ENCODE data around the gene MYRIP. TPM values are rescaled to one million over a fixed set of nuclear protein-coding genes. Genes with fewer than 3 reads are reported as not detected.

The MYRIP gene
- total RNA-seq, 1 experiment from 2014 or later: 1.6 TPM

DNA sequence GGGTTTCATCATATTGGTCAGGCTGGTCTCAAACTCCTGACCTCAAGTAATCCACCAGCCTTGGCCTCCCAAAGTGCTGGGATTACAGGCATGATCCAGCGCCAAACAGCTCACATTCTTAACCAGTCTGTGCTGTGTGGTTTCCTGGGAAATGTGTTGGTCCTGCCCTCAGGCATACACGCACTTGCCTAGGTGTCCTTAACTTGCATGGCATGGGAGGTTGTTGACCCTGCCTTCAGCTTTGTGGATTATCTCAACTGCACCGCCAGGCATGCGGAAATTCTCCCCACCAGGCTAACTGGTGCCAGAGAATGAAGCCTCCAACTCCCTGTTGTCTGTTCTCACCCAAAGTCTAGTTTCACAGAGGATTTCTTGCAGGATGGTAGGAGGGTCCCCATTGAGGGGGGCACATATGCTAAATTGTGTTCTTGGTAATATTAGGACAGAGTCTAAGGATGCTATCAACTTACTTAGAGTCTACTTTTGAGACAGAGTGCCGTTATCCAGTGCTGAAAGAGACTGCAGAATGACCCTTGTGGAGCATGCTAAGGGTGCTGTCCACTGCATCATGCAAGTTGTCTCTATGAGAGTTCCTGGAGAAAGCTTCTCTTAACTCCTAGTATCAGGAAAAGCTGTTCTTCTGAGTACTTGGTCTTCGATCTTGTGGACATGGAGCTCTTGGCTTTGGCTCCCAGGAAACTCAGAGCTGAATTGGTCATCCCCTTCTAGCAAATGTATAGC, 438.5 kb downstream of the MYRIP start:
- ChIA-PET POLR2A (no interaction called here), CTCF (interaction anchor here (1.2 to 1.8 kb wide), 2 partner anchors 10 to 61 kb away, joined by 3 to 4 read pairs; no protein-coding TSS in a partner anchor)
- ATAC-seq: no peak
- no peak for DNase-seq (ENCODE audit: low spot score)
- Mint-ChIP-seq H3K4me3 (no peak overlapping the region), H3K4me1 (peaks cover 5% of the 10 kb centered on the region; the same call in 1 of the 2 replicates), H3K27ac (no peak overlapping the region), H3K27me3 (ENCODE audit: low read depth) (no peaks in the 10 kb centered on the region), H3K9me3 (no peaks in the 10 kb centered on the region), H3K36me3 (no peaks in the 10 kb centered on the region)
- TF ChIP-seq, protein P1, sequence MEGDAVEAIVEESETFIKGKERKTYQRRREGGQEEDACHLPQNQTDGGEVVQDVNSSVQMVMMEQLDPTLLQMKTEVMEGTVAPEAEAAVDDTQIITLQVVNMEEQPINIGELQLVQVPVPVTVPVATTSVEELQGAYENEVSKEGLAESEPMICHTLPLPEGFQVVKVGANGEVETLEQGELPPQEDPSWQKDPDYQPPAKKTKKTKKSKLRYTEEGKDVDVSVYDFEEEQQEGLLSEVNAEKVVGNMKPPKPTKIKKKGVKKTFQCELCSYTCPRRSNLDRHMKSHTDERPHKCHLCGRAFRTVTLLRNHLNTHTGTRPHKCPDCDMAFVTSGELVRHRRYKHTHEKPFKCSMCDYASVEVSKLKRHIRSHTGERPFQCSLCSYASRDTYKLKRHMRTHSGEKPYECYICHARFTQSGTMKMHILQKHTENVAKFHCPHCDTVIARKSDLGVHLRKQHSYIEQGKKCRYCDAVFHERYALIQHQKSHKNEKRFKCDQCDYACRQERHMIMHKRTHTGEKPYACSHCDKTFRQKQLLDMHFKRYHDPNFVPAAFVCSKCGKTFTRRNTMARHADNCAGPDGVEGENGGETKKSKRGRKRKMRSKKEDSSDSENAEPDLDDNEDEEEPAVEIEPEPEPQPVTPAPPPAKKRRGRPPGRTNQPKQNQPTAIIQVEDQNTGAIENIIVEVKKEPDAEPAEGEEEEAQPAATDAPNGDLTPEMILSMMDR (IDR thresholded peaks at IDR 0.05): no peak
- TF ChIP-seq, protein P2, sequence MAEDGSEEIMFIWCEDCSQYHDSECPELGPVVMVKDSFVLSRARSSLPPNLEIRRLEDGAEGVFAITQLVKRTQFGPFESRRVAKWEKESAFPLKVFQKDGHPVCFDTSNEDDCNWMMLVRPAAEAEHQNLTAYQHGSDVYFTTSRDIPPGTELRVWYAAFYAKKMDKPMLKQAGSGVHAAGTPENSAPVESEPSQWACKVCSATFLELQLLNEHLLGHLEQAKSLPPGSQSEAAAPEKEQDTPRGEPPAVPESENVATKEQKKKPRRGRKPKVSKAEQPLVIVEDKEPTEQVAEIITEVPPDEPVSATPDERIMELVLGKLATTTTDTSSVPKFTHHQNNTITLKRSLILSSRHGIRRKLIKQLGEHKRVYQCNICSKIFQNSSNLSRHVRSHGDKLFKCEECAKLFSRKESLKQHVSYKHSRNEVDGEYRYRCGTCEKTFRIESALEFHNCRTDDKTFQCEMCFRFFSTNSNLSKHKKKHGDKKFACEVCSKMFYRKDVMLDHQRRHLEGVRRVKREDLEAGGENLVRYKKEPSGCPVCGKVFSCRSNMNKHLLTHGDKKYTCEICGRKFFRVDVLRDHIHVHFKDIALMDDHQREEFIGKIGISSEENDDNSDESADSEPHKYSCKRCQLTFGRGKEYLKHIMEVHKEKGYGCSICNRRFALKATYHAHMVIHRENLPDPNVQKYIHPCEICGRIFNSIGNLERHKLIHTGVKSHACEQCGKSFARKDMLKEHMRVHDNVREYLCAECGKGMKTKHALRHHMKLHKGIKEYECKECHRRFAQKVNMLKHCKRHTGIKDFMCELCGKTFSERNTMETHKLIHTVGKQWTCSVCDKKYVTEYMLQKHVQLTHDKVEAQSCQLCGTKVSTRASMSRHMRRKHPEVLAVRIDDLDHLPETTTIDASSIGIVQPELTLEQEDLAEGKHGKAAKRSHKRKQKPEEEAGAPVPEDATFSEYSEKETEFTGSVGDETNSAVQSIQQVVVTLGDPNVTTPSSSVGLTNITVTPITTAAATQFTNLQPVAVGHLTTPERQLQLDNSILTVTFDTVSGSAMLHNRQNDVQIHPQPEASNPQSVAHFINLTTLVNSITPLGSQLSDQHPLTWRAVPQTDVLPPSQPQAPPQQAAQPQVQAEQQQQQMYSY (CRISPR knock-in tag; IDR thresholded peaks at IDR 0.05): no peak
- TF ChIP-seq, protein P3, sequence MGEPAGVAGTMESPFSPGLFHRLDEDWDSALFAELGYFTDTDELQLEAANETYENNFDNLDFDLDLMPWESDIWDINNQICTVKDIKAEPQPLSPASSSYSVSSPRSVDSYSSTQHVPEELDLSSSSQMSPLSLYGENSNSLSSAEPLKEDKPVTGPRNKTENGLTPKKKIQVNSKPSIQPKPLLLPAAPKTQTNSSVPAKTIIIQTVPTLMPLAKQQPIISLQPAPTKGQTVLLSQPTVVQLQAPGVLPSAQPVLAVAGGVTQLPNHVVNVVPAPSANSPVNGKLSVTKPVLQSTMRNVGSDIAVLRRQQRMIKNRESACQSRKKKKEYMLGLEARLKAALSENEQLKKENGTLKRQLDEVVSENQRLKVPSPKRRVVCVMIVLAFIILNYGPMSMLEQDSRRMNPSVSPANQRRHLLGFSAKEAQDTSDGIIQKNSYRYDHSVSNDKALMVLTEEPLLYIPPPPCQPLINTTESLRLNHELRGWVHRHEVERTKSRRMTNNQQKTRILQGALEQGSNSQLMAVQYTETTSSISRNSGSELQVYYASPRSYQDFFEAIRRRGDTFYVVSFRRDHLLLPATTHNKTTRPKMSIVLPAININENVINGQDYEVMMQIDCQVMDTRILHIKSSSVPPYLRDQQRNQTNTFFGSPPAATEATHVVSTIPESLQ (CRISPR knock-in tag; IDR thresholded peaks at IDR 0.05): no peak
- TF ChIP-seq ZNF396 (CRISPR knock-in tag; IDR thresholded peaks at IDR 0.05; ENCODE audit: borderline replicate concordance) (no peak), HMGA2 (CRISPR knock-in tag; IDR thresholded peaks at IDR 0.05) (no peak), JAZF1 (CRISPR knock-in tag; IDR thresholded peaks at IDR 0.05) (no peak), MYBL2 (CRISPR knock-in tag; IDR thresholded peaks at IDR 0.05) (no peak), PRRX2 (CRISPR knock-in tag; IDR thresholded peaks at IDR 0.05) (no peak)
- TF ChIP-seq, protein P4, sequence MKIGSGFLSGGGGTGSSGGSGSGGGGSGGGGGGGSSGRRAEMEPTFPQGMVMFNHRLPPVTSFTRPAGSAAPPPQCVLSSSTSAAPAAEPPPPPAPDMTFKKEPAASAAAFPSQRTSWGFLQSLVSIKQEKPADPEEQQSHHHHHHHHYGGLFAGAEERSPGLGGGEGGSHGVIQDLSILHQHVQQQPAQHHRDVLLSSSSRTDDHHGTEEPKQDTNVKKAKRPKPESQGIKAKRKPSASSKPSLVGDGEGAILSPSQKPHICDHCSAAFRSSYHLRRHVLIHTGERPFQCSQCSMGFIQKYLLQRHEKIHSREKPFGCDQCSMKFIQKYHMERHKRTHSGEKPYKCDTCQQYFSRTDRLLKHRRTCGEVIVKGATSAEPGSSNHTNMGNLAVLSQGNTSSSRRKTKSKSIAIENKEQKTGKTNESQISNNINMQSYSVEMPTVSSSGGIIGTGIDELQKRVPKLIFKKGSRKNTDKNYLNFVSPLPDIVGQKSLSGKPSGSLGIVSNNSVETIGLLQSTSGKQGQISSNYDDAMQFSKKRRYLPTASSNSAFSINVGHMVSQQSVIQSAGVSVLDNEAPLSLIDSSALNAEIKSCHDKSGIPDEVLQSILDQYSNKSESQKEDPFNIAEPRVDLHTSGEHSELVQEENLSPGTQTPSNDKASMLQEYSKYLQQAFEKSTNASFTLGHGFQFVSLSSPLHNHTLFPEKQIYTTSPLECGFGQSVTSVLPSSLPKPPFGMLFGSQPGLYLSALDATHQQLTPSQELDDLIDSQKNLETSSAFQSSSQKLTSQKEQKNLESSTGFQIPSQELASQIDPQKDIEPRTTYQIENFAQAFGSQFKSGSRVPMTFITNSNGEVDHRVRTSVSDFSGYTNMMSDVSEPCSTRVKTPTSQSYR (CRISPR knock-in tag; IDR thresholded peaks at IDR 0.05): no peak
- TF ChIP-seq, protein P5, sequence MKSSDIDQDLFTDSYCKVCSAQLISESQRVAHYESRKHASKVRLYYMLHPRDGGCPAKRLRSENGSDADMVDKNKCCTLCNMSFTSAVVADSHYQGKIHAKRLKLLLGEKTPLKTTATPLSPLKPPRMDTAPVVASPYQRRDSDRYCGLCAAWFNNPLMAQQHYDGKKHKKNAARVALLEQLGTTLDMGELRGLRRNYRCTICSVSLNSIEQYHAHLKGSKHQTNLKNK (CRISPR knock-in tag; IDR thresholded peaks at IDR 0.05): no peak
- TF ChIP-seq, protein P6, sequence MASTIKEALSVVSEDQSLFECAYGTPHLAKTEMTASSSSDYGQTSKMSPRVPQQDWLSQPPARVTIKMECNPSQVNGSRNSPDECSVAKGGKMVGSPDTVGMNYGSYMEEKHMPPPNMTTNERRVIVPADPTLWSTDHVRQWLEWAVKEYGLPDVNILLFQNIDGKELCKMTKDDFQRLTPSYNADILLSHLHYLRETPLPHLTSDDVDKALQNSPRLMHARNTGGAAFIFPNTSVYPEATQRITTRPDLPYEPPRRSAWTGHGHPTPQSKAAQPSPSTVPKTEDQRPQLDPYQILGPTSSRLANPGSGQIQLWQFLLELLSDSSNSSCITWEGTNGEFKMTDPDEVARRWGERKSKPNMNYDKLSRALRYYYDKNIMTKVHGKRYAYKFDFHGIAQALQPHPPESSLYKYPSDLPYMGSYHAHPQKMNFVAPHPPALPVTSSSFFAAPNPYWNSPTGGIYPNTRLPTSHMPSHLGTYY (CRISPR knock-in tag; IDR thresholded peaks at IDR 0.05): no peak
- TF ChIP-seq, protein P7, sequence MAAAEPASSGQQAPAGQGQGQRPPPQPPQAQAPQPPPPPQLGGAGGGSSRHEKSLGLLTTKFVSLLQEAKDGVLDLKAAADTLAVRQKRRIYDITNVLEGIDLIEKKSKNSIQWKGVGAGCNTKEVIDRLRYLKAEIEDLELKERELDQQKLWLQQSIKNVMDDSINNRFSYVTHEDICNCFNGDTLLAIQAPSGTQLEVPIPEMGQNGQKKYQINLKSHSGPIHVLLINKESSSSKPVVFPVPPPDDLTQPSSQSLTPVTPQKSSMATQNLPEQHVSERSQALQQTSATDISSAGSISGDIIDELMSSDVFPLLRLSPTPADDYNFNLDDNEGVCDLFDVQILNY (CRISPR knock-in tag; IDR thresholded peaks at IDR 0.05): no peak
- TF ChIP-seq, protein P8, sequence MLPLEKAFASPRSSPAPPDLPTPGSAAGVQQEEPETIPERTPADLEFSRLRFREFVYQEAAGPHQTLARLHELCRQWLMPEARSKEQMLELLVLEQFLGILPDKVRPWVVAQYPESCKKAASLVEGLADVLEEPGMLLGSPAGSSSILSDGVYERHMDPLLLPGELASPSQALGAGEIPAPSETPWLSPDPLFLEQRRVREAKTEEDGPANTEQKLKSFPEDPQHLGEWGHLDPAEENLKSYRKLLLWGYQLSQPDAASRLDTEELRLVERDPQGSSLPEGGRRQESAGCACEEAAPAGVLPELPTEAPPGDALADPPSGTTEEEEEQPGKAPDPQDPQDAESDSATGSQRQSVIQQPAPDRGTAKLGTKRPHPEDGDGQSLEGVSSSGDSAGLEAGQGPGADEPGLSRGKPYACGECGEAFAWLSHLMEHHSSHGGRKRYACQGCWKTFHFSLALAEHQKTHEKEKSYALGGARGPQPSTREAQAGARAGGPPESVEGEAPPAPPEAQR (CRISPR knock-in tag; IDR thresholded peaks at IDR 0.05): no peak
